Erythroblast (primary cell): ENCODE results near the gene NOP53.
"Not testable (repeated sequence)": the region's sequence is repeated elsewhere in the genome, so short reads cannot be mapped to it uniquely, and the experiment has no call there.

Source experiments
- GATA1 ChIP-seq: IDR thresholded peaks from 2 replicates; pipeline ENCODE4 v1.6.1; 2011; ENCODE audit warnings: low read depth, mild to moderate bottlenecking, control low read depth, low read length, moderate library complexity
- POLR2A ChIP-seq: IDR thresholded peaks from 2 replicates; pipeline ENCODE4 v1.6.1; 2011; ENCODE audit warnings: mild to moderate bottlenecking, low read length

DNA sequence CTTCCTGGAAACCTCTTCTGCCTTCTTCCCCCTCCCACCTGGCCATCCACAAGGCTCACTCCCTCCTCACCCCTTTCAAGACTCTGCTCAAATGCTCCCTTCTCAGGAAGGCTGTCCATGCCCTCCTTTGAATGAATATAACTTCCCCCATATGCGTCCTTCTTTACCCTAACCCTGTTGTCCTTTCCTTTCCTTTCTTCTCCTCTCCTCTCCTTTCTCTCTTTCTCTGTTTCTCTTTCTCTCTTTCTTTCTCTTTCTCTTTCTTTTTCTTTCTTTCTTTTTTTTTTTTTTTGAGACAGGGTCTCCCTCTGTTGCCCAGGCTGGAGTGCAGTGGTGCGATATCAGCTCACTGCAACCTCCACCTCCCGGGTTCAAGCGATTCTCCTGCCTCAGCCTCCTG is 17.1 kb upstream of the NOP53 start:
- not testable (repeated sequence) for TF ChIP-seq POLR2A, GATA1
